GM23248 (cell line): ENCODE results near the gene TGFBI. TPM values are rescaled to one million over a fixed set of nuclear protein-coding genes. Genes with fewer than 3 reads are reported as not detected.
A peak's percentile ranks its signal among the peaks of the same experiment; 100 is the strongest.

Source experiments
- DNase-seq: peaks from one replicate; pipeline ENCODE4 v3.0.0-alpha.2; 2015
- H2AFZ ChIP-seq: fragments of 200-600 bp; sonication (generic); 2 replicates; pipeline ENCODE4 v1.6.1; 2016; ENCODE audit warnings: antibody characterized with exemption
- H3F3A ChIP-seq: fragments of 200-600 bp; sonication (generic); 2 replicates; pipeline ENCODE4 v1.6.1; 2016; ENCODE audit warnings: mild to moderate bottlenecking, antibody characterized with exemption, mixed run types; ENCODE audit not compliant: insufficient read depth
- H3K27ac ChIP-seq: fragments of 200-600 bp; sonication (generic); 2 replicates; pipeline ENCODE4 v1.5.1; 2016; ENCODE audit warnings: mild to moderate bottlenecking
- H3K27me3 ChIP-seq: fragments of 200-600 bp; sonication (generic); replicated peaks from 2 replicates; pipeline ENCODE4 v1.6.1; 2016; ENCODE audit warnings: mild to moderate bottlenecking; ENCODE audit not compliant: insufficient read depth
- H3K36me3 ChIP-seq: fragments of 200-600 bp; sonication (generic); 2 replicates; pipeline ENCODE4 v1.6.1; 2016; ENCODE audit warnings: low read depth, mild to moderate bottlenecking
- H3K4me1 ChIP-seq: fragments of 200-600 bp; sonication (generic); 2 replicates; pipeline ENCODE4 v1.6.1; 2016; ENCODE audit warnings: mild to moderate bottlenecking; ENCODE audit not compliant: insufficient read depth
- H3K4me2 ChIP-seq: fragments of 200-600 bp; sonication (generic); one replicate; pipeline ENCODE4 v1.6.1; 2016; ENCODE audit warnings: mild to moderate bottlenecking; ENCODE audit not compliant: unreplicated experiment
- H3K4me3 ChIP-seq: fragments of 200-600 bp; sonication (generic); 2 replicates; pipeline ENCODE4 v1.5.1; 2016; ENCODE audit warnings: mild to moderate bottlenecking
- H3K79me2 ChIP-seq: fragments of 200-600 bp; sonication (generic); 2 replicates; pipeline ENCODE4 v1.6.1; 2016; ENCODE audit warnings: mild to moderate bottlenecking; ENCODE audit not compliant: insufficient read depth
- H3K9ac ChIP-seq: fragments of 200-600 bp; sonication (generic); 2 replicates; pipeline ENCODE4 v1.6.1; 2016; ENCODE audit warnings: mild to moderate bottlenecking
- H3K9me2 ChIP-seq: fragments of 200-600 bp; sonication (generic); 2 replicates; pipeline ENCODE4 v1.6.1; 2016; ENCODE audit warnings: mixed run types, mild to moderate bottlenecking, moderate library complexity; ENCODE audit not compliant: insufficient read depth
- H3K9me3 ChIP-seq: fragments of 200-600 bp; sonication (generic); one replicate; pipeline ENCODE4 v1.6.1; 2017; ENCODE audit warnings: low read depth
- H4K20me1 ChIP-seq: fragments of 200-600 bp; sonication (generic); 2 replicates; pipeline ENCODE4 v1.6.0; 2016; ENCODE audit not compliant: insufficient read depth
- EZH2 ChIP-seq: fragments of 200-600 bp; sonication (generic); IDR thresholded peaks from 2 replicates; pipeline ENCODE4 v1.6.1; 2018; ENCODE audit warnings: antibody characterized with exemption, mild to moderate bottlenecking; ENCODE audit not compliant: insufficient read depth, poor library complexity, severe bottlenecking
- EZH2phosphoT487 ChIP-seq: fragments of 200-600 bp; sonication (generic); IDR thresholded peaks from 2 replicates; pipeline ENCODE4 v1.6.1; 2018; ENCODE audit warnings: antibody characterized with exemption, moderate library complexity, mild to moderate bottlenecking, low read depth; ENCODE audit not compliant: insufficient read depth
- WGBS, 2 experiments: methylation state at CpG; one replicate each; pipeline ENCODE4 v1.1.6; 2015 to 2017; ENCODE audit warnings: low lambda C conversion rate in 2 of 2, low coverage in 1 of 2; ENCODE audit errors: missing lambda C conversion rate in 2 of 2; 5-methylcytosine and 5-hydroxymethylcytosine counted together
- in situ Hi-C: fragments of 300-500 bp; cut with MboI; formaldehyde crosslinking; loops from 2 replicates; pipeline ENCODE4 v1.15.0; 2020
- polyA plus RNA-seq: library from polyadenylated mRNA; unstranded; fragments of >200 nt; fragmentation: Nextera tagmentation; extraction: Ambion mirVana; gene quantifications from 2 replicates; pipeline ENCODE4 v1.2.1, GENCODE V29; 2016
- total RNA-seq: library from RNA; depleted of rRNA; stranded (reverse); fragments of >200 nt; shearing (Covaris generic); gene quantifications from 2 replicates; pipeline ENCODE4 v1.2.3, GENCODE V29; 2014

The TGFBI gene
- total and polyA plus RNA-seq, 2 experiments from 2014 or later: 7,109 to 7,159 TPM

DNA sequence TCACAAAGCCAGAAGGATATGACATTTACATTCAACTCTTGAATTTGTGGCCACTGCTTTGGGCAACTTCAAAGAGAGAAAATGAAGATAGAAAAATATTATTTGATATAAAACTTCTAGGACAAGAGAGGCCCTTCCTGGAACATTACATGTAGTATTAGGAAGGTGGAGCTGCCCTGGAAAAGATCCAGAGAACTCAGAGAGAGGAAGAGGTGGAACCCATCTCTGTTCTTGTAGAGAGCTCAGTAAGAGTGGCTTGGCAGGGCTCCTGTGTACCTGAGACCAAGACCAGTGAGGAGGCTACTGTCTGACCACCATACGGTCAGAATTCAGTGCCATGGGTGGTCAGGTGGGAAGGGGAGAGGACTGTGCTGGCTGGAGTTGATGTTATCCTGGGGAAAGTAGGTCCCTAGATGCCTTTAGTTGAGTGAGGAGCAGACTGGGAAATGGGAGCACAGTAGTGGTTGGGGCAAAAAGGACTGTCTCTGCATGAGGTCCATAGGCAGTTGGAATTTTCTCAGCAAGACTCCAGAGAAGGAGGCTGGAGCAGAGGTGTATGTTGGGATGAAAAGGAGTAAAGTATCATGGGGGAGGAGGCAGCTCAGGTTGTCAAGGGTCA, 7.6 kb downstream of the TGFBI start:
- no peak overlapping the region for H3K4me2 ChIP-seq
- in situ Hi-C loops: no loop called here
- no peak overlapping the region for H3K4me3 ChIP-seq
- H3K27ac ChIP-seq: peak overlapping the region; percentile 90
- 91 to 100% methylated on average over 1 of the region's 1 CpG for WGBS, 2 experiments
- peaks cover 77% of the 10 kb centered on the region for H3K36me3 ChIP-seq
- H4K20me1 ChIP-seq: no peaks in the 10 kb centered on the region
- peak; percentile 58 for DNase-seq
- H3K9ac ChIP-seq: peak overlapping the region; percentile 44
- no peak for TF ChIP-seq EZH2phosphoT487
- no peak for TF ChIP-seq EZH2
- H3K27me3 ChIP-seq: no peaks in the 10 kb centered on the region
- peaks cover 100% of the 10 kb centered on the region for H3F3A ChIP-seq
- H3K4me1 ChIP-seq: peaks cover 57% of the 10 kb centered on the region
- no peaks in the 10 kb centered on the region for H3K9me2 ChIP-seq
- no peaks in the 10 kb centered on the region for H3K9me3 ChIP-seq
- no peak overlapping the region for H2AFZ ChIP-seq
- peaks cover 78% of the 10 kb centered on the region for H3K79me2 ChIP-seq

DNA sequence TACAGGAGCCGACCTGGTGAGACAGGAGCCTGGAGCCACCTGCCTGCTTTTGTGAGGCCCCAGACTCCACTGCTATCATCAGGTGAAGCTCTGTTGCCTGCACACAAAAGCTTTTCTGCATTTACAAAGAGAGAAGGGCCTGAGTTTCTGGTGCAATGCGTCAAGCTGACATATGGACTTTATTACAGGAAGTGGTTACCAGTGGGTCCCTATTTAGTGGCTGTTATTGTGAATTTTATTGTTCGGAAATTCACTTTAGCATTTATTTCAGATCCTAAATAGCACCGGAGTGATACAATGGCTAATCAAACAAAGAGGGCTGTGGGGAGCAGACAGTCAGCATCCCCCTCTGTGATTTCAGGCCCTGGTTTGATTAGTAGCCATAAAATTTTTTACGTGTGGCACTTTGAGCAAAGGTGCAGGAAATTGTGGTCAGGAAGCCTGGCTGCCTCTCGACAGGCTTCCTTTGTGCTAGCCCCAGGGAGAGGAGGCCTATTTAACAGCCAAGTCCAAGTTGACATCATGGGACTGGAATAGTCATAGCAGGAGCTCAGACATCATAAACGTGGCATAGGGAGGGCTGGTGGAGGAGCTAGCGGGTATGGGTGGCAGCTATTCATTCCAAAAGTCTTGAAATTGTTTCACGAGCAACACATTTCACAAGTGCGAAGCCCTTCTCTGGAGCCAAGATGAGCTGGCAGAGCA, 8.4 kb downstream of the TGFBI start:
- peak; percentile 85 for DNase-seq

DNA sequence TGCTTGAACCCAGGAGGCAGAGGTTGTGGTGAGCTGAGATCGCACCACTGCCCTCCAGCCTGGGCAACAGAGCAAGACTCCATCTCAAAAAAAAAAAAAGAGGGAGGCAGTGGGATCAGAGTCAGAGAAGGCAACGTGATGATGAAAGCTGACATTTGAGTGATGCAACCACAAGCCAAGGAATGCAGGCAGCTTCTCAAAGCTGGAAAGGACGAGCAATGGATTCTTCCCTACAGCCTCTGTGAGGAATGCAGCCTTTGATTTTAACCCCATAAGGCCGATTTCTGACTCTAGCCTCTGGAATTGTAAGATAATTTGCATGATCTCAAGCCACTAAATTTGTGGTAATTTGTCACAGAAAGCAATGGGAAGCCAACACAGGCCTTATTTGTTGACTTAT, 9.8 kb downstream of the TGFBI start:
- H3K27ac ChIP-seq: peak overlapping the region; percentile 90
- H3K4me3 ChIP-seq: no peak overlapping the region
- H3K4me1 ChIP-seq: peaks cover 48% of the 10 kb centered on the region
- no peaks in the 10 kb centered on the region for H4K20me1 ChIP-seq
- H2AFZ ChIP-seq: no peak overlapping the region
- WGBS, 2 experiments: 54 to 55% methylated on average over 4 of the region's 4 CpGs
- peaks cover 72% of the 10 kb centered on the region for H3K79me2 ChIP-seq
- H3K9ac ChIP-seq: peak overlapping the region; percentile 42; the same call in 1 of the 2 replicates
- DNase-seq: peak; percentile 78
- H3K9me2 ChIP-seq: no peaks in the 10 kb centered on the region
- H3K36me3 ChIP-seq: peaks cover 80% of the 10 kb centered on the region
- TF ChIP-seq EZH2: no peak
- H3F3A ChIP-seq: peaks cover 100% of the 10 kb centered on the region
- H3K4me2 ChIP-seq: no peak overlapping the region
- H3K27me3 ChIP-seq: no peaks in the 10 kb centered on the region
- H3K9me3 ChIP-seq: no peaks in the 10 kb centered on the region
- in situ Hi-C loops: no loop called here

More for the DNA sequence above, 8.4 kb downstream of the TGFBI start:
- Histone ChIP-seq H3K36me3 (peaks cover 77% of the 10 kb centered on the region), H3K27ac (peak overlapping the region; percentile 90), H4K20me1 (no peaks in the 10 kb centered on the region), H3K27me3 (no peaks in the 10 kb centered on the region), H3K4me1 (peaks cover 53% of the 10 kb centered on the region), H3K4me2 (no peak overlapping the region), H2AFZ (no peak overlapping the region), H3K4me3 (no peak overlapping the region), H3K79me2 (peaks cover 78% of the 10 kb centered on the region), H3K9me3 (no peaks in the 10 kb centered on the region), H3F3A (peaks cover 100% of the 10 kb centered on the region), H3K9me2 (no peaks in the 10 kb centered on the region), H3K9ac (peak overlapping the region; percentile 44)
- 52 to 53% methylated on average over 10 of the region's 10 CpGs for WGBS, 2 experiments
- in situ Hi-C loops: no loop called here
- TF ChIP-seq EZH2phosphoT487: no peak
- no peak for TF ChIP-seq EZH2

DNA sequence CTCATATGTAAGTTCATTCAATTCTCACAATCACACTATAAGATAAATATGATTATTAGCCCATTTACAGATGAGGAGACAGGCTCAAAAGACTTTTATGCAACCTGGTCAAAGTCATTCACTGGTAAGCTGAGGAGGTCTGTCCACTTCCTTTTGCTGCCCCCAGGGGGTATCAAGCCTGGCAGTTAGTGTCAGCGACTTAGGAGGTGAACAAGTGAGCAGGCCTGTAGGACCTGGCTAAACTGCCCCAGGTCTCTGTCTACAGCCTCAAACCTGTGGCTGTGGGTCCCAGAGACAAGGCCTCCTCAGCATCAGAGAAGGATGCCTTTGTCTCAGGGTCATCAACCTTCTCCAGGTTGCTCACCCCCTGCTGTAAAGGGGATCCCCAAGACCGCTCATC, 10.4 kb downstream of the TGFBI start:
- peaks cover 66% of the 10 kb centered on the region for H3K79me2 ChIP-seq

More for the DNA sequence above, 10.4 kb downstream of the TGFBI start:
- H3K4me2 ChIP-seq: no peak overlapping the region
- TF ChIP-seq EZH2phosphoT487 (no peak), EZH2 (no peak)
- no peaks in the 10 kb centered on the region for H3K9me3 ChIP-seq
- no peak overlapping the region for H2AFZ ChIP-seq
- peak overlapping the region; percentile 42 for H3K9ac ChIP-seq
- H3K27ac ChIP-seq: peak overlapping the region; percentile 90
- H3K27me3 ChIP-seq: no peaks in the 10 kb centered on the region
- no peaks in the 10 kb centered on the region for H3K9me2 ChIP-seq
- peaks cover 100% of the 10 kb centered on the region for H3F3A ChIP-seq
- H3K36me3 ChIP-seq: peaks cover 80% of the 10 kb centered on the region
- 95 to 100% methylated on average over 2 of the region's 2 CpGs for WGBS, 2 experiments
- in situ Hi-C loops: no loop called here
- no peak overlapping the region for H3K4me3 ChIP-seq
- peaks cover 42% of the 10 kb centered on the region for H3K4me1 ChIP-seq
- H4K20me1 ChIP-seq: no peaks in the 10 kb centered on the region
- DNase-seq: peak; percentile 46
